Endothelial cell of umbilical vein (primary cell): ENCODE results near the gene TOX2. TPM values are rescaled to one million over a fixed set of nuclear protein-coding genes. Genes with fewer than 3 reads are reported as not detected.

Source experiments
- BruUV-seq: library from RNA; stranded (reverse); fragments of 400-500 nt; replicated peaks from 2 replicates; lab custom pipeline; 2021; lab: Mats Ljungman, UMichigan
- CTCF ChIA-PET: fragments of 300-600, 350-600 bp; sonication (Branson Sonifier 250); formaldehyde crosslinking; loops from one replicate; lab custom pipeline; 2021; ENCODE audit warnings: antibody characterized with exemption, inconsistent platforms; lab: Charles Lee
- POLR2A ChIA-PET: fragments of 300-600, 350-600 bp; sonication (Branson Sonifier 250); formaldehyde crosslinking; loops from one replicate; lab custom pipeline; 2021; ENCODE audit warnings: antibody characterized with exemption, inconsistent platforms; lab: Charles Lee
- DNase-seq: peaks from one replicate; pipeline ENCODE4 v3.0.0-alpha.2; 2011; ENCODE audit warnings: low read depth, low spot score
- FAIRE-seq: peaks from 2 replicates; lab custom pipeline; 2011; peaks lifted over from hg19 to GRCh38; lab: Jason Lieb, UNC
- H2AFZ ChIP-seq: 2 replicates; pipeline ENCODE4 v1.6.0; 2012; ENCODE audit warnings: low read depth, low read length, control low read depth, inconsistent platforms
- H3K27ac ChIP-seq: 2 replicates; pipeline ENCODE4 v1.5.1; 2011; ENCODE audit warnings: low read depth, mild to moderate bottlenecking, control low read depth, low read length, moderate library complexity; ENCODE audit not compliant: insufficient read depth
- H3K27me3 ChIP-seq, 2 experiments: 2 replicates each; pipeline versions ENCODE4 v1.6.0 to v1.6.1; 2011; ENCODE audit warnings: low read length in 2 of 2, mixed read lengths in 1 of 2; ENCODE audit not compliant: control insufficient read depth in 2 of 2, insufficient read depth in 2 of 2
- H3K36me3 ChIP-seq, 2 experiments: 2 replicates in 1 of 2; 3 replicates in 1 of 2; pipeline ENCODE4 v1.5.1; 2011; ENCODE audit warnings: low read length in 2 of 2, mild to moderate bottlenecking in 1 of 2, moderate library complexity in 1 of 2; ENCODE audit not compliant: control insufficient read depth in 2 of 2, insufficient read depth in 2 of 2; ENCODE audit errors: extremely low read depth in 1 of 2
- H3K4me1 ChIP-seq: 3 replicates; pipeline ENCODE4 v1.5.1; 2011; ENCODE audit warnings: mild to moderate bottlenecking, low read length; ENCODE audit not compliant: control insufficient read depth, insufficient read depth; ENCODE audit errors: extremely low read depth
- H3K4me2 ChIP-seq: 2 replicates; pipeline ENCODE4 v1.6.1; 2011; ENCODE audit warnings: low read length, control low read depth, mixed read lengths; ENCODE audit not compliant: insufficient read depth
- H3K4me3 ChIP-seq, 3 experiments: fragments of 200-600 bp in 1 of 3; sonication (generic), shearing (Covaris generic) in 1 of 3; replicated peaks in 1 of 3; 2 replicates each; pipeline ENCODE4 v1.5.1; 2011 to 2016; ENCODE audit warnings: control low read depth in 3 of 3, low read length in 3 of 3, mild to moderate bottlenecking in 2 of 3, inconsistent platforms in 1 of 3, low read depth in 1 of 3, moderate library complexity in 1 of 3; ENCODE audit not compliant: insufficient read depth in 1 of 3
- H3K79me2 ChIP-seq: 2 replicates; pipeline ENCODE4 v1.6.0; 2012; ENCODE audit warnings: low read length, inconsistent platforms; ENCODE audit not compliant: control insufficient read depth, insufficient read depth
- H3K9ac ChIP-seq: replicated peaks from 2 replicates; pipeline ENCODE3; 2011; ENCODE audit warnings: low read length, control low read depth; ENCODE audit not compliant: insufficient read depth; ENCODE audit errors: extremely low read depth
- H3K9me1 ChIP-seq: replicated peaks from 3 replicates; pipeline ENCODE4 v1.6.0; 2011; ENCODE audit warnings: mild to moderate bottlenecking, low read length; ENCODE audit not compliant: control insufficient read depth, insufficient read depth; ENCODE audit errors: extremely low read depth
- H3K9me3 ChIP-seq: replicated peaks from 2 replicates; pipeline ENCODE4 v1.5.1; 2012; ENCODE audit warnings: low read length, inconsistent platforms; ENCODE audit not compliant: control insufficient read depth, insufficient read depth
- H4K20me1 ChIP-seq: replicated peaks from 2 replicates; pipeline ENCODE3; 2011; ENCODE audit warnings: mild to moderate bottlenecking, low read length; ENCODE audit not compliant: control insufficient read depth, insufficient read depth; ENCODE audit errors: extremely low read depth
- EZH2 ChIP-seq: IDR thresholded peaks from 2 replicates; pipeline ENCODE4 v1.6.1; 2012; ENCODE audit warnings: borderline replicate concordance, low read depth, mild to moderate bottlenecking, moderate library complexity, low read length, inconsistent platforms; ENCODE audit not compliant: severe bottlenecking
- FOS ChIP-seq: IDR thresholded peaks from 2 replicates; pipeline ENCODE4 v1.6.1; 2011; ENCODE audit warnings: mild to moderate bottlenecking, low read length, moderate library complexity, borderline replicate concordance; ENCODE audit not compliant: insufficient read depth
- GATA2 ChIP-seq: IDR thresholded peaks from 2 replicates; pipeline ENCODE4 v1.7.0; 2011; ENCODE audit warnings: low read depth, mild to moderate bottlenecking, moderate library complexity, mixed read lengths, low read length; ENCODE audit not compliant: insufficient read length, insufficient read depth
- JUN ChIP-seq: IDR thresholded peaks from 2 replicates; pipeline ENCODE4 v1.6.1; 2011; ENCODE audit warnings: borderline replicate concordance, low read depth; ENCODE audit not compliant: insufficient read length, insufficient read depth
- MYC ChIP-seq: IDR thresholded peaks from one replicate; pipeline ENCODE4 v1.6.1; 2011; ENCODE audit warnings: mild to moderate bottlenecking, low read depth, low read length
- POLR2A ChIP-seq: IDR thresholded peaks from 2 replicates; pipeline ENCODE4 v1.6.1; 2012; ENCODE audit warnings: low read depth, mild to moderate bottlenecking, control low read depth, low read length
- POLR2AphosphoS5 ChIP-seq: IDR thresholded peaks from 2 replicates; pipeline ENCODE4 v1.6.1; 2012; ENCODE audit warnings: low read depth, mild to moderate bottlenecking, control low read depth, low read length, moderate library complexity; ENCODE audit not compliant: insufficient read depth
- dilution Hi-C: fragments of 300-500 bp; cut with MboI; formaldehyde crosslinking; loops from one replicate; pipeline ENCODE4 v1.15.0; 2019; ENCODE audit warnings: low sequenced_read_pairs; ENCODE audit not compliant: extremely low pct_ligation_motif_present
- intact Hi-C: fragments of 100-400 bp; cut with micrococcal nuclease; formaldehyde crosslinking; loops from one replicate; pipeline ENCODE4 v1.10.0; 2022
- polyA plus RNA-seq, 4 experiments: library from polyadenylated mRNA; depleted of rRNA in 3 of 4; stranded (reverse) in 3 of 4; unstranded in 1 of 4; fragments of >200 nt; gene quantifications; 2 replicates each; pipeline versions ENCODE4 v1.2.1 to v1.2.3, GENCODE V29; 2011 to 2012; ENCODE audit warnings: missing spikeins in 1 of 4
- small RNA-seq: library from RNA; depleted of rRNA; stranded (forward); fragments of <200 nt; gene quantifications from one replicate; pipeline ENCODE3, GENCODE V24; 2012; ENCODE audit warnings: low replicate concordance, low read depth; ENCODE audit not compliant: insufficient read depth, insufficient read length
- total RNA-seq: library from RNA; stranded (reverse); gene quantifications from 2 replicates; pipeline ENCODE4 v1.2.3, GENCODE V29; 2021
- TF ChIP-seq, protein P1 (sequence below), 2 donors: IDR thresholded peaks; 1 replicate in 1 of 2; 2 replicates in 1 of 2; pipeline ENCODE4 v1.5.1; 2011; ENCODE audit warnings: low read length in 2 of 2, mild to moderate bottlenecking in 2 of 2, moderate library complexity in 2 of 2, control low read depth in 1 of 2, inconsistent platforms in 1 of 2, low read depth in 1 of 2; ENCODE audit not compliant: insufficient read depth in 1 of 2; ENCODE audit errors: extremely low read depth in 1 of 2
- TF ChIP-seq, protein P2 (sequence below): IDR thresholded peaks from 2 replicates; pipeline ENCODE4 v1.6.1; 2011; ENCODE audit not compliant: insufficient read depth, insufficient read length

TOX2 gene
- total and polyA plus RNA-seq, 2 donors (not counting 3 experiments of a cell fraction or from before 2014, with no cell fraction given), result 7.0 to 18.6 TPM

DNA sequence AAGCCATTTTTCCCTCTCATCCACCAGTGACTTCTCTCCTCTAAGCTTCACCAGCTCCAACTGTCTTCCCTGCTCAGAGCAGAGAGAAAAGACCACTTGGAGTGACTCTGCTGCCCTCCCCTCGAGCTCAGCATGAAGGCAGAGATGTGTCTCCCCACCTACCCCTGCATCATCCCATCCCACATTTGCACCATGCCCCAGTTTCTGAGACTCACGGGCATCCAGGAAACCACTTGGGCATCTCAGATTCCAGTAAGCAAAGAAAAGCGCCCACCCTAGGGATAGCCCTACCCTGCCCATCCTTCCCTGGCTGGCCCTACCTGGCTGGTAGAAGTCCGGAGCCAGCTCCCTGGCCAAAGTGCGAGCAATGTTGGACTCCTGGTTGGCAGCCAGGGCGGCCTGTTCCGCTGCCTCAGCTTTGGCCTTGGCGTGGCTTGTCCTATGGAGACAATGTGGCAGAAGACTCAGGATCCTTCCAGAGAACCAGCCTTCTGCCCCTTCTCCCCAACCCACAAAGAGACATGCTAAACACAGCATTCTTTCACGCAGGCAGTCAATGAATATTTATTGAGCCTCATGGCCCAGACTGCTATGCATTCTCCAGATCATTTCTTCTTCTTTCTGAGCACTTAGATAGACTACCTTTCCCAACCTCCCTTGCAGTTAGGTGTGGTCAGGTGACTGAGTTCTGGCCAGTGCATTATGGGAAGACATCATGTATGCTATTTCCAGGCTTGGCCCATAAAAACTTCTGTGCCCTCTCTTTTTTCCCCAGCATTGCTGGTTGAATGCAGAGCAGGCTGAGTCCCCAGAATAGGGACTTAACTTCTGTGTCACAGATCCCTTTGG, 203.8 kb downstream of the TOX2 start:
- Histone ChIP-seq H3K9me1 (no peaks in the 10 kb centered on the region), H3K9me3 (no peaks in the 10 kb centered on the region), H3K79me2 (no peaks in the 10 kb centered on the region), H3K9ac (no peak overlapping the region), H3K27me3 (peaks cover 9 to 15% of the 10 kb centered on the region in 2 experiments), H3K27ac (no peak overlapping the region), H2AFZ (no peak overlapping the region), H4K20me1 (no peaks in the 10 kb centered on the region), H3K4me1 (no peaks in the 10 kb centered on the region), H3K36me3 (no peaks in the 10 kb centered on the region), H3K4me3 (no peak overlapping the region), H3K4me2 (no peak overlapping the region)
- intact Hi-C loops, result loop anchor here (5.0 to 10.0 kb wide), 2 partner anchors 269 to 346 kb away; no protein-coding TSS in a partner anchor
- BruUV-seq, result no TSS peak
- ChIA-PET POLR2A (no interaction called here), CTCF (interaction anchor here (1.4 to 6.5 kb wide), 9 partner anchors 10 to 353 kb away, joined by 4 to 423 read pairs (median 21); partner anchors contain the start of genes FITM2 and JPH2)
- TF ChIP-seq POLR2A, result no peak
- TF ChIP-seq, protein P1, sequence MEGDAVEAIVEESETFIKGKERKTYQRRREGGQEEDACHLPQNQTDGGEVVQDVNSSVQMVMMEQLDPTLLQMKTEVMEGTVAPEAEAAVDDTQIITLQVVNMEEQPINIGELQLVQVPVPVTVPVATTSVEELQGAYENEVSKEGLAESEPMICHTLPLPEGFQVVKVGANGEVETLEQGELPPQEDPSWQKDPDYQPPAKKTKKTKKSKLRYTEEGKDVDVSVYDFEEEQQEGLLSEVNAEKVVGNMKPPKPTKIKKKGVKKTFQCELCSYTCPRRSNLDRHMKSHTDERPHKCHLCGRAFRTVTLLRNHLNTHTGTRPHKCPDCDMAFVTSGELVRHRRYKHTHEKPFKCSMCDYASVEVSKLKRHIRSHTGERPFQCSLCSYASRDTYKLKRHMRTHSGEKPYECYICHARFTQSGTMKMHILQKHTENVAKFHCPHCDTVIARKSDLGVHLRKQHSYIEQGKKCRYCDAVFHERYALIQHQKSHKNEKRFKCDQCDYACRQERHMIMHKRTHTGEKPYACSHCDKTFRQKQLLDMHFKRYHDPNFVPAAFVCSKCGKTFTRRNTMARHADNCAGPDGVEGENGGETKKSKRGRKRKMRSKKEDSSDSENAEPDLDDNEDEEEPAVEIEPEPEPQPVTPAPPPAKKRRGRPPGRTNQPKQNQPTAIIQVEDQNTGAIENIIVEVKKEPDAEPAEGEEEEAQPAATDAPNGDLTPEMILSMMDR (IDR thresholded peaks at IDR 0.05; ENCODE audit: extremely low read depth in 1 of 2, insufficient read depth in 1 of 2, low read depth in 1 of 2, low read length in 2 of 2), result no peak
- no peak for TF ChIP-seq POLR2AphosphoS5
- no peak for TF ChIP-seq FOS
- TF ChIP-seq MYC, result no peak
- TF ChIP-seq JUN, result no peak
- no peak for TF ChIP-seq EZH2
- no peak for TF ChIP-seq GATA2
- TF ChIP-seq, protein P2, sequence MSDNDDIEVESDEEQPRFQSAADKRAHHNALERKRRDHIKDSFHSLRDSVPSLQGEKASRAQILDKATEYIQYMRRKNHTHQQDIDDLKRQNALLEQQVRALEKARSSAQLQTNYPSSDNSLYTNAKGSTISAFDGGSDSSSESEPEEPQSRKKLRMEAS, result no peak
- dilution Hi-C loops, result no loop called here
- no peak for DNase-seq
- FAIRE-seq, result no peak

Small RNA genes within 50 kb of the gene (small RNA-seq; reads per million reads assigned to genes)
- not detected for gene RN7SL443P

Other genes starting within 250 kb of the TOX2 start
- gene MYBL2, start 247.7 kb upstream of the TOX2 start, total RNA-seq, result 105 and 107 TPM in 2 replicates
- gene MYBL2, start 247.7 kb upstream of the TOX2 start, polyA plus RNA-seq, result 32.1 and 35.7 TPM in 2 replicates
- gene GTSF1L, start 187.8 kb upstream of the TOX2 start, total RNA-seq, result not detected in 2 replicates
- gene GTSF1L, start 187.8 kb upstream of the TOX2 start, polyA plus RNA-seq, result not detected in 2 replicates